NCI-H226 (cell line): ENCODE measurements around the gene ARPIN.
"Not testable (repeated sequence)": the region's sequence is repeated elsewhere in the genome, so short reads cannot be mapped to it uniquely, and the experiment has no call there.

ENCODE experiments used
- DNase-seq: peaks from one replicate; pipeline ENCODE4 v3.0.0-alpha.2; 2015

Gene ARPIN

DNA sequence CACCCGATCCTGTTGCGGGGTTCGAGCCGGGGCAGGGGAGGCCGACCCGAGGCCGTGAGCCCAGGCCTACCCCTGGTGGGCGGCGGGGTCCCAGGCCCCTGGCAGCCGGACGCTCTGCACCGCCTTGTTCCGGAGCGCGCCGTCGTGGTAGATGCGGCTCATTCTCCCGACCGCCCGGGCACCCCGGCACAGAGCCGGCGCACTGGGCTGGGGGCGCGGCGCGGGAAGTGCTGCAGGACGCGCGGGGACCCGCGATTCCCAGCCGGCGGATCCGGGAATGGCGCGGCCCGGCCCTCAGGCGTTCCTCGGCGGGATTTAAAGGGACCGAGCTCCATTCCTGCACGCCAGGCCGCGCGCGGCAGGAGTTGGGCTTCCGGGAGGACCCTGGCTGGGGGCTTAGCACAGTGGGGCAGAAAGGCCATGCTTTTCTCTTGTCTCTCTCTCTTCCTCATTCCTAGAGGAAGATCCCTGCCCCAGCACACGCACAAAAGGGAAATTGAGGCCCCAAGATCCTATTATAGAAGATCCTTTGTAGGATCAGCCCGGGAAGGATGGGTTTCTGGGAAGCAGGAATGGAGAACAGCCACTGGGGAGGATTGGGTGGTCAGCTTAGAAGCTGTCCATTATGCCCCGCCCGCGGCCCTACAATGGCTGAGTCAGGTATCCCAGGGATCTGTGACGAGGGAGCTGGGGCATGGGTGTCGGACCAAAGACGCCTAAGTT, at the start of gene ARPIN:
TSS of gene ARPIN (minus strand) at position 279 of the 723 bp plus-strand sequence. CDS start at position 162, 117 bp downstream.
- DNase-seq, result peak; percentile 59

GRCh38 chr15:89958107-89958805, 45.5 kb upstream of the ARPIN start:
- DNase-seq, result no peak

DNA sequence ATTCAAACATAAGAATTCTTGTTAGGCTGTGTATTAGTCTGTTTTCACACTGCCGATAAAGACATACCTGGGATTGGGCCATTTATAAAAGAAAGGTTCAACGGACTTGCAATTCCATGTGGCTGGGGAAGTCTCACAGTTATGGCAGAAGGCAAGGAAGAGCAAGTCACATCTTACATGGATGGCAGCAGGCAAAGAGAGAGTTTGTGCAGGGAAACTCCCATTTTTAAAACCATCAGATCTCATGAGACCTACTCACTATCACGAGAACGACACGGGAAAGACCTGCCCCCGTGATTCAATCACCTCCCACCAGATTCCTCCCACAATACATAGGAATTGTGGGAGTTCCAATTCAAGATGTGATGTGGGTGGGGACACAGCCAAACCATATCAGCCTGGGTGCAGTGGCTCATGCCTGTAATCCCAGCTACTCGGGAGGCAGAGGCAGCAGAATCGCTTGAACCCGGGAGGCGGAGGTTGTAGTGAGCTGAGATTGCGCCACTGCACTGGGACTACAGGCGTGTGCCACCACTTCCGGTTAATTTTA, 42.8 kb upstream of the ARPIN start:
- DNase-seq, result not testable (repeated sequence)

DNA sequence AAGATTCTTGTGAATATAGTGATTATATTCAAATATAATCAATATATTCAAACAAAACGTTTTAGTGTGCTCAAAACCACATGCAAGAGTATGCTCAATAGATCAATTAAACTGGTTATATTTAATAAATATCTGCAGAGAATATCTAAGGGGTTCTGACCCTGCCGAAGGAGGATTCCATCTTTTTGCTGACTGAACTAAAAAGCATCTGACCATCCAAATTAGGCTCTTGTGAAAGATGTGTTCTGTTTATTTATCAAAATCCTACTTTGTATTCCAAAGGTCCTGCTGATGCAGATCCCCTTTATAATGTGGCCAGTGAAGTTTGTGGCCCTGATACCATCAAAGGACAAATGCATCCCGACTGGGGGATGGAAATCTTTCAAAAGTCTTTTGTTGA, 41.8 kb upstream of the ARPIN start:
- no peak for DNase-seq

- DNase-seq, result no peak
Observed at GRCh38 chr15:89948796-89949195, 36.0 kb upstream of the ARPIN start.

- no peak for DNase-seq
Observed at GRCh38 chr15:89947385-89947784, 34.6 kb upstream of the ARPIN start.

- no peak for DNase-seq
Observed at GRCh38 chr15:89946681-89947299, 34.0 kb upstream of the ARPIN start.

- not testable (repeated sequence) for DNase-seq
Observed at GRCh38 chr15:89943721-89944120, 31.0 kb upstream of the ARPIN start.

DNA sequence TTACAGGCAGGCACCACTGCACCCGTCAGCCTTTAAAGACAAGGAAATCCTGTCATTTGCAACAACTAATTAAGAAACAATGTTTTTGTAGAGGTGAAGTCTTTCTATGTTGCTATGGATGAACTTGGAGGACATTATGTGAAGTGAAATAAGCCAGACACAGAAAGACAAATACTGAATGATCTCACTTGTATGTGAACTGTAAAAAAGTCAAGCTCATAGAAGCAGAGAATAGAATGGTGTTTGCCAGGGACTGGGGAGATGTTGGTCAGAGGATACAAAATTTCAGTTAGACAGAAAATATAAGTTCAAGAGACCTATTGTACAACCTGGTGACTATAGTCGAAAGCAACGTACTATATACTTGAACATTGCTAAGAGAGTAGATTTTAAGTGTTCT, 27.2 kb upstream of the ARPIN start:
- DNase-seq, result no peak

GRCh38 chr15:89939377-89939776, 26.6 kb upstream of the ARPIN start:
- not testable (repeated sequence) for DNase-seq

- no peak for DNase-seq
Observed at GRCh38 chr15:89937365-89938350, 24.9 kb upstream of the ARPIN start.

- DNase-seq, result no peak
Observed at GRCh38 chr15:89936786-89937265, 24.1 kb upstream of the ARPIN start.

DNA sequence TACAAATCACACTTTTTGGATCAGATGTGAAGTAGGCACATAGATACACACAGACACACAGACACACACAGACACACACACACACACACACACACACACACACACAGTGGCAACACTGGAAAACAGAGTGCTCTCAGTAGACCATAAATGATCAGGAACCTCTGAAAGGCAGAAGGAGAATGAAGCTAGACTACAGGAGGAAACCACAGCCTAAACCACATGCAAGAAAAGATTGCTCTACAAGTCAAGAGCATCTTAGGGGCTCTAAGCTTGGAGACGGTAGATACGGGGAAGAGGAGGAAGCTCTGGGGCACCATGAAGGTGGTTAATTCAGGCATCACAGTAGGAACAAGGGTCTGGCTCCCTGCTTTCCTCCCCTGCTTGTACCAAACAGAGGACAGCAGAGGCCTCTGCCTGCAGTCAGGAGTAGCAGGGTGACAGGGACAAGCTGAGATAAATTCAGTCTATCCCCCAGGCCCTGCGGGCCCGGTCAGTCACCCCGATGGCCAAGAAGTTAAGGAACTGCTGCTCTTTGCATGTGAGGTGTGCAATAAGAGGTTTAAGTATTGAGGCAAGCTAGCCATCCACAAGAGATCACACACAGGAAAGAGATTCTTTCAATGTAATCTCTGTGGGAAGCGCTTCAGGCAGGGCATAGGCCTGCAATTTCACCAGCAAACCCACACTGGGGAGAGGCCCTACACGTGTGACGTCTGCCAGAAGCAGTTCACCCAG, 23.5 kb upstream of the ARPIN start:
- DNase-seq, result no peak

GRCh38 chr15:89932880-89933279, 20.1 kb upstream of the ARPIN start:
- no peak for DNase-seq

DNA sequence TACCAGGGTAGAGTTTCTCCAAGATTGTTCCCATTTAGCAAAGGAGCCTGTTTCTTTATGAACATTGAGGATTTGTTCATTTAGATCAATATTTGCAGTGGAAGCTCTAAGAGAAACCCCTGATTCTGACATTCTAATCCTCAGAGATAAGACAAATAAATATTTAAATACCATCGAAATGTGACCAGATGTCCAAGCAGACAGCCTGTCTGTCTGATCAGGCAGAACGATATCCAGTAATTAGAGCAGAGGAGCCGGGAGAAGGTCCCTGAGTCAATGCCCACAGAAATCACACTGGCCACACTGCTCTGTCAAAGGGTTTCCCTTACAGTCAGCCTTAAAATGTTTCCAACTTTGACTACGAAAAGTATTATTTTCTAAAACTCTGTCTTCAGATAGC, 15.7 kb upstream of the ARPIN start:
- DNase-seq, result no peak

GRCh38 chr15:89926158-89926557, 13.4 kb upstream of the ARPIN start:
- no peak for DNase-seq

- no peak for DNase-seq
Observed at GRCh38 chr15:89917442-89918101, 4.8 kb upstream of the ARPIN start.

GRCh38 chr15:89916660-89917059, 3.9 kb upstream of the ARPIN start:
- DNase-seq, result no peak

- no peak for DNase-seq
Observed at GRCh38 chr15:89912145-89912673, 543 bp downstream of the ARPIN start.

GRCh38 chr15:89910891-89911626, 1.7 kb downstream of the ARPIN start:
- DNase-seq, result no peak
